ENCODE measurements around the gene ISX. TPM values are rescaled to one million over a fixed set of nuclear protein-coding genes. Genes with fewer than 3 reads are reported as not detected.

Gene ISX
- total RNA-seq, 1 donor from 2014 or later, result not detected

DNA sequence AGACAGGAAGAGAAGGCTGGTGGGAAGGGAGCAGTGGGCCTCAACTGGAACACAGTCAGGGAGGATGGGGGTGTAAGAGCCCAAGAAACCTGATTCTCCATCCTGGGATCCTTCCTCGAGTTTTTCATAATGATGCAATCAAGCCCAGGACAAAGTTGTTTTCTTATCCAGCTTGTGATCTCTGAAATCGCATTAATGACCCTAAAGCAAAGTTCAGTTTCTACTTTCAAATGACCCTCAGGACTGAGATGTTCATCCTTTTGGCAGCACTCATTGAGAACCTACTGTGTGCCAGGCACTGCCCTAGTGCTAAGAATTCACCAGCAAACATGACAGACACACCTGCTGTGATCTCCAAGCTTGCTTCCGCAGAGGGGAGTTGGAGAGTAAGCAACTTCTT is 45.3 kb downstream of the ISX start:
- H3K27ac Mint-ChIP-seq (ENCODE audit: unreplicated experiment), result no peak overlapping the region
- TF ChIP-seq, protein P1, sequence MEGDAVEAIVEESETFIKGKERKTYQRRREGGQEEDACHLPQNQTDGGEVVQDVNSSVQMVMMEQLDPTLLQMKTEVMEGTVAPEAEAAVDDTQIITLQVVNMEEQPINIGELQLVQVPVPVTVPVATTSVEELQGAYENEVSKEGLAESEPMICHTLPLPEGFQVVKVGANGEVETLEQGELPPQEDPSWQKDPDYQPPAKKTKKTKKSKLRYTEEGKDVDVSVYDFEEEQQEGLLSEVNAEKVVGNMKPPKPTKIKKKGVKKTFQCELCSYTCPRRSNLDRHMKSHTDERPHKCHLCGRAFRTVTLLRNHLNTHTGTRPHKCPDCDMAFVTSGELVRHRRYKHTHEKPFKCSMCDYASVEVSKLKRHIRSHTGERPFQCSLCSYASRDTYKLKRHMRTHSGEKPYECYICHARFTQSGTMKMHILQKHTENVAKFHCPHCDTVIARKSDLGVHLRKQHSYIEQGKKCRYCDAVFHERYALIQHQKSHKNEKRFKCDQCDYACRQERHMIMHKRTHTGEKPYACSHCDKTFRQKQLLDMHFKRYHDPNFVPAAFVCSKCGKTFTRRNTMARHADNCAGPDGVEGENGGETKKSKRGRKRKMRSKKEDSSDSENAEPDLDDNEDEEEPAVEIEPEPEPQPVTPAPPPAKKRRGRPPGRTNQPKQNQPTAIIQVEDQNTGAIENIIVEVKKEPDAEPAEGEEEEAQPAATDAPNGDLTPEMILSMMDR (IDR thresholded peaks at IDR 0.05), result no peak
- H3K9me3 Mint-ChIP-seq (ENCODE audit: unreplicated experiment), result no peaks in the 10 kb centered on the region
- no peak overlapping the region for H3K4me3 Mint-ChIP-seq (ENCODE audit: unreplicated experiment)
- no peak for DNase-seq (ENCODE audit: extremely low spot score, unreplicated experiment)
- no peaks in the 10 kb centered on the region for H3K27me3 Mint-ChIP-seq (ENCODE audit: unreplicated experiment)
- no peaks in the 10 kb centered on the region for H3K4me1 Mint-ChIP-seq (ENCODE audit: unreplicated experiment)
- H3K36me3 Mint-ChIP-seq (ENCODE audit: unreplicated experiment), result no peaks in the 10 kb centered on the region

DNA sequence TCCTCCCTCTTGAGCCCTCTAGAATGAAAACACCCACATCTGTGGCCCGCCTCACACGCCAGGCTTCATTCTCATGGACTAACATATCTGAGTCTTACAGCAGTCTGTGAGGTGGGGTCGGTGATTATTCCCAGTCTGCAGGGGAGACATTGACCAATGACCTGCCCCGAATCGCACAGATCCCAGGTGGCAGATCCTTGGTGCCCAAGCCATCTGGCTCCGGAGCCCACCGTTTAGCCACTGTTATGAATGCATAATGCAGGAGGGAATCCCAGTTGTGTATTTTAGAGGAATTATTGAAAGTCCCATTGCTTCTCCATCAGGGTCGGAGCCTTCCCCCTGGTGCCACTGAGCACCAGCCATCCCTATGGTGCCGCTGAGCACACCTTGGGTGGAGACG is 47.4 kb downstream of the ISX start:
- no peaks in the 10 kb centered on the region for H3K4me1 Mint-ChIP-seq (ENCODE audit: unreplicated experiment)
- H3K36me3 Mint-ChIP-seq (ENCODE audit: unreplicated experiment), result no peaks in the 10 kb centered on the region
- H3K4me3 Mint-ChIP-seq (ENCODE audit: unreplicated experiment), result no peak overlapping the region
- TF ChIP-seq, protein P1 (IDR thresholded peaks at IDR 0.05), result no peak
- DNase-seq (ENCODE audit: extremely low spot score, unreplicated experiment), result no peak
- H3K27me3 Mint-ChIP-seq (ENCODE audit: unreplicated experiment), result no peaks in the 10 kb centered on the region
- no peak overlapping the region for H3K27ac Mint-ChIP-seq (ENCODE audit: unreplicated experiment)
- H3K9me3 Mint-ChIP-seq (ENCODE audit: unreplicated experiment), result no peaks in the 10 kb centered on the region

DNA sequence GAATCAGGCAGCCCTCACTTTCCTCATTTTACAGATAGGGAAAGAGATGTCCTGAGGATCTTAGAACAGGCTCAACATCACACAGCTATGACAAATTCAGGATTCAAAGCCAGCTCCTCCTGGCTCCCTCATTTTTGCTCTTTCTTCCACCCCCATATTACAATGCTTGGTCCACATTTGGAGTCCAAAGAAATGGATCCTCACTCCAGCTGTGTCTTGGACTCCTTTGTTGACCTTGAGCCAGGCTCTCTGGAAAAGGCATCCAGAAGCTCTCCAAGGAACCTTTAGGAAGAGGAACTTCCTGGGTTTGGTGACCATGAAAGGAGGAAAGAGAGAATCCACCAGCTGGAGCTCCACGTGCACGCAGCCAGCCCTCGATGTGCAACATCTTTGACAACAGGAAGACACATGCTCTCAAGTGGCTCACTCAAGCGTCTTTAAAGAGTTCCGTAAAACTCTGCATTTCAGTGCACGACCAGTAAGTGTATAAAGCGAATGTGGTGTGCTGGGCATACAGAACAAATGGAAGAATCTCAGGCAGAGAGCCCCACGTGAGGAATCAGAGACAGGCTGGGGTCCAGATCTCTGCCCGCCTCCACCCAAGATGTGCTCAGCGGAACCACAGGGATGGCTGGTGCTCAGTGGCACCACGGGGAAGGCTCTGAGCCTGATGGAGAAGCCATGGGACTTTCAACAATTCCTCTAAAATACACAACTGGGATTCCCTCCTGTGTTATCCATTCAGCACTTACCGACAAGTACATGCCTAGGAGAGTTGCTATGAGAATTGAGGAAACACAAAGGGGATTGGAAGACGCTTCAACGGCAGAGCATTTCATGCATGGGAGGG is 48.4 kb downstream of the ISX start:
- DNase-seq (ENCODE audit: extremely low spot score, unreplicated experiment), result no peak
- Mint-ChIP-seq H3K4me1 (ENCODE audit: unreplicated experiment) (no peaks in the 10 kb centered on the region), H3K4me3 (ENCODE audit: unreplicated experiment) (no peak overlapping the region), H3K27ac (ENCODE audit: unreplicated experiment) (no peak overlapping the region), H3K9me3 (ENCODE audit: unreplicated experiment) (no peaks in the 10 kb centered on the region), H3K27me3 (ENCODE audit: unreplicated experiment) (no peaks in the 10 kb centered on the region), H3K36me3 (ENCODE audit: unreplicated experiment) (no peaks in the 10 kb centered on the region)
- TF ChIP-seq, protein P1 (IDR thresholded peaks at IDR 0.05), result no peak

DNA sequence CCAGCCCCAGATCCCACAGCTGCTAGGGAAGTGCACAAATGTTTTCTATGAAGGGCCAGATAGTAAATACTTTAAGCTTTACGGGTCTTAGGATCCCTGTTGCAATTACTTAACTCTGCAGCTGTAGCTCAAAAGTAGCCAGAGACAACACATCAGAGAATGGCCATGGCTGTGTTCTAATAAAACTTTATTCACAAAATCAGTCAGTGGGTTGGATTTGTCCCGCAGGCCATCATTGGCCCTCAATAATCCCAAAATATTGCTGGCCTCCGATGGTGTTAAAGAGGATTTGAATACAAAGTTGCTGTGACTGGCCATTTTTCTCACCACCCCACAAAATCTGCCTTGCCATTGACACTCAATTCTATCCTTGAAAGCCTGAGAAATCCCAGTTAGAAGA is 49.6 kb downstream of the ISX start:
- TF ChIP-seq, protein P1 (IDR thresholded peaks at IDR 0.05), result no peak
- DNase-seq (ENCODE audit: extremely low spot score, unreplicated experiment), result no peak
- Mint-ChIP-seq H3K9me3 (ENCODE audit: unreplicated experiment) (no peaks in the 10 kb centered on the region), H3K36me3 (ENCODE audit: unreplicated experiment) (no peaks in the 10 kb centered on the region), H3K27ac (ENCODE audit: unreplicated experiment) (no peak overlapping the region), H3K4me3 (ENCODE audit: unreplicated experiment) (no peak overlapping the region), H3K4me1 (ENCODE audit: unreplicated experiment) (no peaks in the 10 kb centered on the region), H3K27me3 (ENCODE audit: unreplicated experiment) (no peaks in the 10 kb centered on the region)

DNA sequence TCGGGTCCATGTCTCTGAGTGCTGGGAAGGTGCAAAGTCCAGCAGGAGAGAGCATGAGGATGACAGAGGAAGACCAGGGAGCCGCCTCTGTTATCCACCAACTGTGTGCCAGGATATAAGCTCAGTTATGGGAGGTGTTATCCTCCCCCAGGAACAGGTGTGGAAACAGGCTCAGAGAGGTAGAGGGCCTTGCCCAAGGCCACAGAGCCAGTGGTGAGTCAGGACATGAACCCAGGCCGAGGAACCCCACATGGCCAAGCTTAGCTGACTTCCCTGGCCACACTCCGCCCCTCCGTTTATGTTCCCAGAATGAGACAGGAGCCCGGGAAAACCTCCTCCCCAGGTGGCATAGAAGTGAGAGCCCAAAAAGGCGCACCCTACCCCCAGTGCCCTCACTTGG is 50.3 kb downstream of the ISX start:
- Mint-ChIP-seq H3K27ac (ENCODE audit: unreplicated experiment) (no peak overlapping the region), H3K4me1 (ENCODE audit: unreplicated experiment) (no peaks in the 10 kb centered on the region), H3K9me3 (ENCODE audit: unreplicated experiment) (no peaks in the 10 kb centered on the region), H3K27me3 (ENCODE audit: unreplicated experiment) (no peaks in the 10 kb centered on the region), H3K36me3 (ENCODE audit: unreplicated experiment) (no peaks in the 10 kb centered on the region), H3K4me3 (ENCODE audit: unreplicated experiment) (no peak overlapping the region)
- TF ChIP-seq, protein P1 (IDR thresholded peaks at IDR 0.05), result no peak
- DNase-seq (ENCODE audit: extremely low spot score, unreplicated experiment), result no peak
